Stimulated activated CD4-positive, alpha-beta T cell treated with anti-CD3 and anti-CD28 coated beads, TNF-alpha, amount 100 ng/mL, for 24 hours (primary cell): ENCODE measurements around the gene ARMC2.

Experiments
- DNase-seq, 3 experiments: peaks; one replicate each; pipeline ENCODE4 v3.0.0-alpha.2; 2020; ENCODE audit warnings: low read depth in 3 of 3

The ARMC2 gene

DNA sequence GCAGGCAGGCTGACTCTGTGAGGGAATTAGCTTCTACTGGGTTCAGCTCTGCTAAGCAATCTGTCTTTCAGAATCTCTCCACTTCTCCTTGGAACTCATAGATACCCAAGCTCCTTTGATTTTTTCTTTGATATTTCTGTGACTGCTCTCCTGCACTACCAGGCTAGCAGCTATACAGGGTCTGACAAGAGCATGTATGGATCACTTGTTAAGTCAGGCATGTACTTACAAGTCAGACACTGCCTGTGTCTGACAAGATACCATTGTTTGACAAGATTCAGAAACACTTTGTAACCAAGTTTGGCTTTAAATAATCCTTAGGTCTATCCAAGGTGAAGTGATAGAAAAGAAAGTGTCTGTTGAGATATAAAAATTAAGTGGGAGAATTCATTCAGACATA, 167.0 kb downstream of the ARMC2 start:
- DNase-seq: no peak

DNA sequence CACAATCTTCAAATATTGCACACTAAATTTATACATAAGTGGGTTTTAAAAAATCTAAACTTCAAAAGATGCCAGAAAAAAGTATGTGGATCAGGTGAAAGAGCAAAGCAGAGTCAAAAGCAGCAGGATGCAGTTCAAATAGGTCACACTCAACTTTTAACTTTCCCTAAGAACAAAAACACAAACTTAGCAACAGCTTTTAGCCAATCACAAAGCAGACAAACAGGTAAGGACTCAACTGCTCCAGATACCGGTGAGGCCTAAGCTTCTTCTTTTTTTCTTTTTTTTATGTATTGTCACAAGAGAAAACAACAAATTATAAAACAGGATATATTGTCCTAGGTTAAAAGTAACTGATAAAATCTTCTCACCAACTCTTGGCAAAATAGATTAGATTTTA, 171.7 kb downstream of the ARMC2 start:
- DNase-seq: no peak

DNA sequence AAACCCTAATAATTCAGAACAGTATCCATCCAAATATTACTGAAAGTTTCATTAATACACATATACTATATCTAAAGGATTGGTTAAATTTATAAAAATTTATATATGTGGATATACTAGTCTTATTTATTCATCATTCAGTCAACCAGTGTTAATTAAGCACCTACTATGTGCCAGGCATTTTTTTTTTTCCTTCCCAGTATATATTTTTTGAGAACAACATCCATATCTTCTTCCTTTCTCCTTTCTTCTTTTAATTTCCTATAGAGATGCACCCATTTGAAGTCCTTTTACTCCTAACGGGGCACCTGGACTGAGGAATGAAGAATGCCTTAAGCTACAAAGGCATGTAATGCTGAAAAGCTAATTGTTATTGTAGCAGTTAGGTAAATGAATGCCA, 173.6 kb downstream of the ARMC2 start:
- DNase-seq: no peak

GRCh38 chr6:109023356-109023925, 175.2 kb downstream of the ARMC2 start:
- DNase-seq: no peak
